ENCODE results near the gene ZNF410. TPM values are rescaled to one million over a fixed set of nuclear protein-coding genes. Genes with fewer than 3 reads are reported as not detected.

Gene ZNF410
- total RNA-seq, 6 donors from 2014 or later = 23.4 to 80.7 (median 42.5) TPM

DNA sequence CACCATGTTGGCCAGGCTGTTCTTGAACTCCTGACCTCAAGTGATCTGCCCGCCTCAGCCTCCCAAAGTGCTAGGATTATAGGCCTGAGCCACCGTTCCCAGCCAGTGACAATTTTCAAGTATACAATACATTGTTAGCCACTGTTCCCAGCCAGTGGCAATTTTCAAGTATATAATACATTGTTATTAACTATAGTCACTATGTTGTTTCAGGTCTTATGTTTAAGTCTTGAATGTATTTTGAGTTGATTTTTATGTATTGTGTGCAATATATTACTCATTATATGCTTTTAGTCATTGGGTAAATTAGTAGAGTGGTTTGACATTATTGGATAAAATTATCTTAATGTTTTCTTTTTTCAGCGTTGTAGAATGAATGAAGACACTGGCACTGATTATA lies 13.0 kb upstream of the ZNF410 start:
- Histone ChIP-seq H3K27ac (no peak overlapping the region), H3K4me3 (no peak overlapping the region), H3K36me3 (peaks cover 0 to 7% (median 0%) of the 10 kb centered on the region in 4 donors), H3K9me3 (no peaks in the 10 kb centered on the region), H3K27me3 (no peaks in the 10 kb centered on the region), H3K4me1 (peaks cover 0 to 14% (median 0%) of the 10 kb centered on the region in 4 donors)
- no peak for TF ChIP-seq EP300 (IDR thresholded peaks at IDR 0.05)
- no peak for TF ChIP-seq POLR2A (IDR thresholded peaks at IDR 0.05)
- TF ChIP-seq, protein P1, sequence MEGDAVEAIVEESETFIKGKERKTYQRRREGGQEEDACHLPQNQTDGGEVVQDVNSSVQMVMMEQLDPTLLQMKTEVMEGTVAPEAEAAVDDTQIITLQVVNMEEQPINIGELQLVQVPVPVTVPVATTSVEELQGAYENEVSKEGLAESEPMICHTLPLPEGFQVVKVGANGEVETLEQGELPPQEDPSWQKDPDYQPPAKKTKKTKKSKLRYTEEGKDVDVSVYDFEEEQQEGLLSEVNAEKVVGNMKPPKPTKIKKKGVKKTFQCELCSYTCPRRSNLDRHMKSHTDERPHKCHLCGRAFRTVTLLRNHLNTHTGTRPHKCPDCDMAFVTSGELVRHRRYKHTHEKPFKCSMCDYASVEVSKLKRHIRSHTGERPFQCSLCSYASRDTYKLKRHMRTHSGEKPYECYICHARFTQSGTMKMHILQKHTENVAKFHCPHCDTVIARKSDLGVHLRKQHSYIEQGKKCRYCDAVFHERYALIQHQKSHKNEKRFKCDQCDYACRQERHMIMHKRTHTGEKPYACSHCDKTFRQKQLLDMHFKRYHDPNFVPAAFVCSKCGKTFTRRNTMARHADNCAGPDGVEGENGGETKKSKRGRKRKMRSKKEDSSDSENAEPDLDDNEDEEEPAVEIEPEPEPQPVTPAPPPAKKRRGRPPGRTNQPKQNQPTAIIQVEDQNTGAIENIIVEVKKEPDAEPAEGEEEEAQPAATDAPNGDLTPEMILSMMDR (IDR thresholded peaks at IDR 0.05) = no peak
- no peak for TF ChIP-seq POLR2AphosphoS5 (IDR thresholded peaks at IDR 0.05)
- ATAC-seq (ENCODE audit: low FRiP score in 2 of 2) (no peak), DNase-seq (no peak)
- WGBS, 2 donors = 90 to 91% methylated on average over 3 of the region's 3 CpGs

GRCh38 chr14:73877790-73878189 lies 8.9 kb upstream of the ZNF410 start:
- 67 to 68% methylated on average over 3 of the region's 3 CpGs for WGBS, 2 donors
- H3K27me3 ChIP-seq = no peaks in the 10 kb centered on the region
- DNase-seq (peak in 1 of 2 donors; percentile 81), ATAC-seq (ENCODE audit: low FRiP score in 2 of 2) (peak; percentile 40 to 71)
- peaks cover 0 to 8% (median 0%) of the 10 kb centered on the region in 4 donors for H3K4me1 ChIP-seq
- H3K4me3 ChIP-seq = no peak overlapping the region
- TF ChIP-seq, protein P1 (IDR thresholded peaks at IDR 0.05) = no peak
- no peak for TF ChIP-seq POLR2A (IDR thresholded peaks at IDR 0.05)
- no peak for TF ChIP-seq POLR2AphosphoS5 (IDR thresholded peaks at IDR 0.05)
- no peak for TF ChIP-seq EP300 (IDR thresholded peaks at IDR 0.05)
- H3K27ac ChIP-seq = no peak overlapping the region
- H3K9me3 ChIP-seq = no peaks in the 10 kb centered on the region
- peaks cover 0 to 7% (median 0%) of the 10 kb centered on the region in 4 donors for H3K36me3 ChIP-seq

GRCh38 chr14:73878436-73878835 lies 8.2 kb upstream of the ZNF410 start:
- no peaks in the 10 kb centered on the region for H3K27me3 ChIP-seq
- no peak for ATAC-seq (ENCODE audit: low FRiP score in 2 of 2)

GRCh38 chr14:73879027-73879426 lies 7.6 kb upstream of the ZNF410 start:
- no peak for ATAC-seq (ENCODE audit: low FRiP score in 2 of 2)
- H3K27ac ChIP-seq = no peak overlapping the region
- TF ChIP-seq, protein P1 (IDR thresholded peaks at IDR 0.05) = no peak
- TF ChIP-seq POLR2A (IDR thresholded peaks at IDR 0.05) (no peak), EP300 (IDR thresholded peaks at IDR 0.05) (no peak), POLR2AphosphoS5 (IDR thresholded peaks at IDR 0.05) (no peak)
- H3K9me3 ChIP-seq = no peaks in the 10 kb centered on the region
- no peak overlapping the region for H3K4me3 ChIP-seq
- 64 to 76% methylated on average over 1 of the region's 1 CpG for WGBS, 2 donors
- peaks cover 0 to 8% (median 0%) of the 10 kb centered on the region in 4 donors for H3K4me1 ChIP-seq
- no peak for DNase-seq
- H3K27me3 ChIP-seq = no peaks in the 10 kb centered on the region
- H3K36me3 ChIP-seq = peaks cover 0 to 5% (median 0%) of the 10 kb centered on the region in 4 donors

More at GRCh38 chr14:73878436-73878835, 8.2 kb upstream of the ZNF410 start:
- Histone ChIP-seq H3K4me1 (peaks cover 0 to 8% (median 0%) of the 10 kb centered on the region in 4 donors), H3K27ac (no peak overlapping the region), H3K36me3 (peaks cover 0 to 7% (median 0%) of the 10 kb centered on the region in 4 donors), H3K4me3 (no peak overlapping the region), H3K9me3 (no peaks in the 10 kb centered on the region)
- no peak for DNase-seq
- 64 to 81% methylated on average over 6 of the region's 6 CpGs for WGBS, 2 donors
- TF ChIP-seq POLR2A (IDR thresholded peaks at IDR 0.05) = no peak
- TF ChIP-seq EP300 (IDR thresholded peaks at IDR 0.05) = no peak

DNA sequence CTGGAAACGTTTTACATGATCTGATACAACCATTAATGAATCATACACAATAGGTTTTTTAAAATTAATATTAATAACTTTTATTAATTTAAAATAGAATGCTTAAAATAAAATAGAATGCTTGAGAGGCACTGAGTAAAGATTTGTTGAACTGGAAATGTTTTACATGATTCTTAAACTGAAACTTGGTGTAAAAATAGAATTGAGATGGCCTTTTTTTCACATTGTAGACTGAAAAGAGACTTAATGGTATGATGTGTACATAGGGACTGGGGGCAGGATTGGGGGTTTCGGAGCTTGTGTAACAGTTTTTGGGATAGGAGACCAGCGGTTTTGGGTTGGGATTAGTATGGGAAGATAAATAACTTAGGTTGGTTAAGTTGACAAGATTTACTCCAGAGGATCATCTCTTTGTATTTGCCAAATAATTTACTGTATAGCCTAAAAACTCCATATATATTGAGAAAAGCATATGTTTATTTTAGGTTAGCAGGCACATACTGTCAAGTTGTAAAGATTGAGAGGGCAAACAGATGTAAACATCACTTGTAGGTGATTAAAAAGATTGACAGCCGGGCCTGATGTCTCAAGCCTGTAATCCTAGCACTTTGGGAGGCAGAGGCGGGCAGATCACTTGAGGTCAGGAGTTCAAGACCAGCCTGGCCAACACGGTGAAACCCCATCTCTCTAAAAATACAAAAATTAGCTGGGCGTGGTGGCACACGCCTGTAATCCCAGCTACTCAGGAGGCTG lies 2.0 kb upstream of the ZNF410 start:
- Histone ChIP-seq H3K27me3 (no peaks in the 10 kb centered on the region), H3K4me3 (no peak overlapping the region), H3K36me3 (no peaks in the 10 kb centered on the region), H3K9me3 (no peaks in the 10 kb centered on the region), H3K27ac (no peak overlapping the region), H3K4me1 (peaks cover 15 to 26% (median 19%) of the 10 kb centered on the region in 4 donors)
- DNase-seq (no peak), ATAC-seq (ENCODE audit: low FRiP score in 2 of 2) (no peak)
- TF ChIP-seq, protein P1 (IDR thresholded peaks at IDR 0.05) = no peak
- TF ChIP-seq POLR2AphosphoS5 (IDR thresholded peaks at IDR 0.05) (no peak), EP300 (IDR thresholded peaks at IDR 0.05) (no peak), POLR2A (IDR thresholded peaks at IDR 0.05) (no peak)
- WGBS, 2 donors = 83 to 84% methylated on average over 8 of the region's 8 CpGs
